GM06990 (cell line): ENCODE data around the gene GMCL2.

Experiments used
- DNase-seq: peaks from one replicate; pipeline ENCODE4 v3.0.0-alpha.2; 2011; ENCODE audit not compliant: insufficient read length; ENCODE audit errors: extremely low read depth
- H3K27me3 ChIP-seq: replicated peaks from 2 replicates; pipeline ENCODE4 v1.6.0; 2011; ENCODE audit warnings: low read length; ENCODE audit not compliant: control insufficient read depth, insufficient read depth
- H3K36me3 ChIP-seq: 2 replicates; pipeline ENCODE4 v1.5.1; 2011; ENCODE audit warnings: low read length; ENCODE audit not compliant: control insufficient read depth, insufficient read depth
- H3K4me3 ChIP-seq: replicated peaks from 2 replicates; pipeline ENCODE4 v1.5.1; 2011; ENCODE audit warnings: low read depth, mild to moderate bottlenecking, control low read depth, low read length
- CTCF ChIP-seq: IDR thresholded peaks from 2 replicates; pipeline ENCODE4 v1.5.1; 2011; ENCODE audit warnings: low read length, control low read depth, mild to moderate bottlenecking, inconsistent platforms; ENCODE audit not compliant: insufficient read depth, poor library complexity, severe bottlenecking

GMCL2 gene

DNA sequence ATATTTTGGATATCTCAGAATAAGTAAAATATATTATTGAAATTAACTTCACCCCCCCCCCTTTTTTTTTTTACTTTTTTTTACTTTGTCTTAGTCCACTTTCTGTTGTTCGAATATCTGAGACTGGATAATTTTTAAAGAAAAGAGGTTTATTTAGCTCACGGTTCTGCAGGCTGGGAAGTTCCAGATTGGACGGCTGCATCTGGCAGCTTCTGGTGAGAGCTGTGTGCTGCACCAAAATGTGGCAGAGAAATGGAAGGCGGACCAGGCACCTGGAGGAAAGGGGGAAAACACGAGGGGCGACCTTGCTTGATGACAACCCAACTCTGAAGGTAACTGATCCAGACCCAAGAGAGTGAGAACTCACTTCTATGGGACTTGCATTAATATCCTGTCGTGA lies 5.6 kb upstream of the GMCL2 start:
- no peak for TF ChIP-seq CTCF
- no peak for DNase-seq
- Histone ChIP-seq H3K4me3 (no peak overlapping the region), H3K27me3 (peaks cover 3% of the 10 kb centered on the region), H3K36me3 (no peaks in the 10 kb centered on the region)

DNA sequence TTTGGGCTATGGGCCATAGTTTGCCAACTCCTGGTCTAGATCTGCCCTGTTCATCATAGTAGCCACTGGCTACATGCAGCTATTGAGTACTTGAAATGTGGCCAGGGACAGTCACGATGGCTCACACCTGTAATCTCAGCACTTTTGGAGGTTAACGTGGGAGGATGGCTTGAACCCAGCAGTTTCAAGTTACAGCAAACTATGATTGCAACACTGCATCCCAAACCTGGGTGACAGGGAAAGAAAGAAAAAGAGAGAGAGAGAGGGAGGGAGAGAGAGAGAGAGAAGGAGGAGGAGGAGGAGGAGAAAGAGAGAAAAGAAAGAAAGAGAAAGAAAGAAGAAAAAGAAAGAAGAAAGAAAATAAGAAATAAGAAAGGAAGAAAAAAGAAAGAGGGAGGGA lies 5.1 kb upstream of the GMCL2 start:
- no peak for TF ChIP-seq CTCF
- Histone ChIP-seq H3K4me3 (no peak overlapping the region), H3K36me3 (no peaks in the 10 kb centered on the region), H3K27me3 (peaks cover 3% of the 10 kb centered on the region)
- DNase-seq = no peak

DNA sequence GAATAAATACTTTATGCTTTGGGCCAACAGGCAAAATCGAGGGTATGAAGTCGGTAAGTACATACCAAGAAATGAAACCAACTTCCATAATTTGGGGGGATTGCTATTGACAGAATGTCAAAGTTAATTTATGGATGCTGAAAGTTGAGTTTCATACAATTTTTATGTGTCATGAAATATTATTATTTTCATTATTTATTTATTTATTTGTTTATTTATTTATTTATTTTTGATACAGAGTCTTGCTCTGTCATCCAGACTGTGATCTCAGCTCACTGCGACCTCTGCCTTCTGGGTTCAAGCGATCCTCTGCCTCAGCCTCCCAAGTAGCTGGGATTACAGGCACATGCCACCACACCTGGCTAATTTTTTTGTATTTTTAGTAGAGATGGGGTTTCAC lies 4.5 kb upstream of the GMCL2 start:
- Histone ChIP-seq H3K4me3 (no peak overlapping the region), H3K36me3 (no peaks in the 10 kb centered on the region), H3K27me3 (peaks cover 3% of the 10 kb centered on the region)
- no peak for DNase-seq
- TF ChIP-seq CTCF = no peak

- no peaks in the 10 kb centered on the region for H3K36me3 ChIP-seq
- no peak for TF ChIP-seq CTCF
- H3K4me3 ChIP-seq = no peak overlapping the region
- DNase-seq = no peak
- H3K27me3 ChIP-seq = peaks cover 2% of the 10 kb centered on the region
Observed at GRCh38 chr5:178189433-178189832, 2.3 kb upstream of the GMCL2 start.

DNA sequence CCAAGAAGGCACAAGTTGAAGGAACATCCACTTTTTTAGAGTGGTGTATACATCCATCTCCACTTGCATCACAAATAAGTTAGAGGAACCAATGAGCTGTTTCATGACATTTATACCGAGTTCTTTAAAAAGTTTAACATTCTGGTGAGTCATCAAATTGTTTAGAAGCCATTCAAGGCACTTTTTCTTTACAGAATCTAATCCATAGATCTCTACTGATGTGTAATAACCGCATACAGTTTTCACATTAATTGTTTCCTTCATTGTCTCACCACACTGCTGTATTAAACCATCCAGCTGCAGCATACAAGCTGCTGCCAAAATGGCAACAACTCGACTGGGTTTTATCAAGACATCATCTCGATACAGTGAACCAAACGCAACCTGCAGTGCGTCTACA lies 744 bp downstream of the GMCL2 start:
- Histone ChIP-seq H3K4me3 (no peak overlapping the region), H3K36me3 (no peaks in the 10 kb centered on the region), H3K27me3 (no peaks in the 10 kb centered on the region; the same call in 1 of the 2 replicates)
- no peak for DNase-seq
- TF ChIP-seq CTCF = no peak

DNA sequence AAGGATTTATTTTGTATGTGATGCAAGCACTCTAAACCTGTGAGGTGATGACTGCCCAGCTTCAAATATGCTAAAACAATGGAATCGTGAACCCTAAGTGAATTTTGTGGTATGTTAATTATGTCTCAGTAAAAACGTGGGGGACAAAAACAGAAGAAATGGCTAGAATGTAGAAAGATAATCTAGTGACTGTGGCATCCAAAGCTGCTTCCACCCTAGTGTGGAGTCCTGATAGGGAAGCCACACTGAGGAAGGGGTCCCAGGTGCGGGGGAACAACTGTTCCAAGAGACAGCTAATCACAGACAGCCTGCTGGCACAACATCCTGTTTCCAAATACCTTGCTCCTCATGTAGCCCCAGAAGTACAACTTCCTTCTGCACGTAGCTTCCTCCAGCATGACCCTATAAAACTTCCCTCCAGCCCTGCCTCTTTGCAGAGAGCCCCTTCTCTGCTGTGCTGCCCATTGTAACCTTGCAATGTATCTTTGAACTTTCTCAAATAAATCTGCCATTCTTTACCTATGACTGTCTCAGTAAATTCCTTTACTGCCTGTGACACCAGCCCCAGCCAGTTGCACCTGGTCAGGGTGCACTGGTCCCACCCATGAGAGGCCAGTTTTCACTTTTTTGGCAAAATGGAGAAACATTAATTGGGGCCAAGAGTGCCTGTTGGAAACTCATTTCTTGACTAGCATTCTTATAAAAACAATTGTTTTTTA lies 4.9 kb downstream of the GMCL2 start:
- DNase-seq = no peak
- H3K36me3 ChIP-seq = no peaks in the 10 kb centered on the region
- H3K4me3 ChIP-seq = no peak overlapping the region
- TF ChIP-seq CTCF = no peak
- H3K27me3 ChIP-seq = no peaks in the 10 kb centered on the region
